ENCODE data around the gene FAM180A.

DNA sequence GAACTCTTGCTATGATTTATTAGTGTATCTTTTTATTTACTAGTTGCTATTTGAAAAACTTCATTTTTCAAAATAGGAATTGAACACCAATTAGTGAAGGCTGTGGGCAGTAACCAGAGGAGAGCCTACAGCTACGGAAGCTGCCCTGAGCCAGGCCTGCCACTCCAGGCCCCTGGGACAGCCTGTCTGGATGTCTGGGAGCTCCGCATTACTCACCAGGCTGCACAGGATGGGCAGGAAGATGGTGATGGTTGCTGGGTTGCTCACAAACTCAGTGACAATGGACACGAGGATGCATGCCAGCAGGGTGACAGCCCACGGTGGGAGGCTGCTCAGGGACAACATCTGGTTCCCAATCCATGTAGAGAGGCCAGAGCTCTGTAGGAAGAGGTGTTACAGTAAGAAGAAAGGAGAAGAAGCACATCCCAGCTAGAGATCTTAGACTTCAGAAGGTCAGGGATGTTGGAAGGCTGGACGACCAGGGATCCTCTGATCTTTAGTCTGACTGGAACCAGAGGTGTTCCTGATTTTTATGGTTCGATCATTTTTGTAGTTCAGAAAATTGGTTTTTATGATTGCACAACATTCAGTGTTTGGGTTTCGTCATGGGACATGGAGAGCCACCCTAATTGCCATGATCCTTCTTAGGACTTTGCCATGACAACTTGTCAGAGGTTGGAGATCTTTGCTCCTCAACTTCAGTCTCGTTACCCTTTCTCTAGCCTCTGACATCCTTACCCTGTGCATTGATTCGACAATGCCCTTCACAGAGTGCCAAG lies 63.1 kb downstream of the FAM180A start:
- TF ChIP-seq, protein P1, sequence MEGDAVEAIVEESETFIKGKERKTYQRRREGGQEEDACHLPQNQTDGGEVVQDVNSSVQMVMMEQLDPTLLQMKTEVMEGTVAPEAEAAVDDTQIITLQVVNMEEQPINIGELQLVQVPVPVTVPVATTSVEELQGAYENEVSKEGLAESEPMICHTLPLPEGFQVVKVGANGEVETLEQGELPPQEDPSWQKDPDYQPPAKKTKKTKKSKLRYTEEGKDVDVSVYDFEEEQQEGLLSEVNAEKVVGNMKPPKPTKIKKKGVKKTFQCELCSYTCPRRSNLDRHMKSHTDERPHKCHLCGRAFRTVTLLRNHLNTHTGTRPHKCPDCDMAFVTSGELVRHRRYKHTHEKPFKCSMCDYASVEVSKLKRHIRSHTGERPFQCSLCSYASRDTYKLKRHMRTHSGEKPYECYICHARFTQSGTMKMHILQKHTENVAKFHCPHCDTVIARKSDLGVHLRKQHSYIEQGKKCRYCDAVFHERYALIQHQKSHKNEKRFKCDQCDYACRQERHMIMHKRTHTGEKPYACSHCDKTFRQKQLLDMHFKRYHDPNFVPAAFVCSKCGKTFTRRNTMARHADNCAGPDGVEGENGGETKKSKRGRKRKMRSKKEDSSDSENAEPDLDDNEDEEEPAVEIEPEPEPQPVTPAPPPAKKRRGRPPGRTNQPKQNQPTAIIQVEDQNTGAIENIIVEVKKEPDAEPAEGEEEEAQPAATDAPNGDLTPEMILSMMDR (IDR thresholded peaks at IDR 0.05 in 4 of 5, conservative IDR thresholded peaks at IDR 0.05 in 1 of 5), result no peak
- no peak for TF ChIP-seq POLR2A (IDR thresholded peaks at IDR 0.05)

Data from gastrocnemius medialis (tissue), 4 donors.